Mesenchymal stem cell (in vitro differentiated cells and primary cell): ENCODE data around the gene CHGA.

Experiments
- DNase-seq: peaks from one replicate; pipeline ENCODE4 v3.0.0-alpha.2; 2013
- H2AFZ ChIP-seq: one replicate; pipeline ENCODE4 v1.6.1; 2013; ENCODE audit warnings: low read depth, mild to moderate bottlenecking, control low read depth, inconsistent platforms, low read length, moderate library complexity
- H2AK5ac ChIP-seq: 2 replicates; pipeline ENCODE4 v1.6.1; 2013; ENCODE audit warnings: low read length, moderate library complexity, mild to moderate bottlenecking, inconsistent platforms; ENCODE audit not compliant: severe bottlenecking
- H2BK120ac ChIP-seq: one replicate; pipeline ENCODE4 v1.6.1; 2013; ENCODE audit warnings: low read depth, mild to moderate bottlenecking, inconsistent platforms, low read length, moderate library complexity
- H2BK12ac ChIP-seq, 2 experiments: one replicate each; pipeline ENCODE4 v1.6.1; 2013; ENCODE audit warnings: inconsistent platforms in 2 of 2, low read length in 2 of 2, mild to moderate bottlenecking in 2 of 2, moderate library complexity in 2 of 2, control low read depth in 1 of 2
- H2BK15ac ChIP-seq: one replicate; pipeline ENCODE4 v1.6.1; 2013; ENCODE audit warnings: mild to moderate bottlenecking, low read depth, inconsistent platforms; ENCODE audit not compliant: poor library complexity, severe bottlenecking
- H2BK5ac ChIP-seq: 2 replicates; pipeline ENCODE4 v1.6.1; 2013; ENCODE audit warnings: low read depth, mild to moderate bottlenecking, low read length, control low read depth, inconsistent platforms; ENCODE audit not compliant: poor library complexity, severe bottlenecking
- H3K14ac ChIP-seq, 2 experiments: one replicate each; pipeline ENCODE4 v1.6.1; 2013; ENCODE audit warnings: inconsistent platforms in 2 of 2, low read length in 2 of 2, control low read depth in 1 of 2, mild to moderate bottlenecking in 1 of 2, moderate library complexity in 1 of 2
- H3K18ac ChIP-seq, 2 experiments: one replicate each; pipeline ENCODE4 v1.6.1; 2013; ENCODE audit warnings: inconsistent platforms in 2 of 2, low read length in 2 of 2, control low read depth in 1 of 2, low read depth in 1 of 2, mild to moderate bottlenecking in 1 of 2
- H3K23ac ChIP-seq, 2 experiments: one replicate each; pipeline ENCODE4 v1.6.1; 2013; ENCODE audit warnings: inconsistent platforms in 2 of 2, low read length in 2 of 2, mild to moderate bottlenecking in 2 of 2, moderate library complexity in 2 of 2, control low read depth in 1 of 2
- H3K27ac ChIP-seq: 2 replicates; pipeline ENCODE4 v1.5.1; 2013; ENCODE audit warnings: mild to moderate bottlenecking, moderate library complexity, low read length, control low read depth, inconsistent platforms; ENCODE audit not compliant: poor library complexity, severe bottlenecking
- H3K27me3 ChIP-seq, 2 experiments: 2 replicates each; pipeline versions ENCODE4 v1.6.1 to v1.7.0; 2013; ENCODE audit warnings: low read length in 2 of 2, mild to moderate bottlenecking in 2 of 2, moderate library complexity in 2 of 2, control low read depth in 1 of 2, inconsistent platforms in 1 of 2; ENCODE audit not compliant: control insufficient read depth in 1 of 2, insufficient read depth in 1 of 2
- H3K36me3 ChIP-seq, 2 experiments: 2 replicates each; pipeline versions ENCODE4 v1.6.1 to v1.7.0; 2013; ENCODE audit warnings: low read length in 2 of 2, control low read depth in 1 of 2, inconsistent platforms in 1 of 2, low read depth in 1 of 2, mild to moderate bottlenecking in 1 of 2; ENCODE audit not compliant: insufficient read depth in 2 of 2, control insufficient read depth in 1 of 2
- H3K4ac ChIP-seq, 2 experiments: one replicate each; pipeline ENCODE4 v1.6.1; 2013; ENCODE audit warnings: inconsistent platforms in 2 of 2, low read length in 2 of 2, mild to moderate bottlenecking in 2 of 2, moderate library complexity in 2 of 2, control low read depth in 1 of 2, low read depth in 1 of 2
- H3K4me1 ChIP-seq: 2 replicates; pipeline ENCODE4 v1.6.1; 2013; ENCODE audit warnings: low read depth, low read length, control low read depth; ENCODE audit not compliant: control insufficient read depth, insufficient read depth
- H3K4me2 ChIP-seq: 2 replicates; pipeline ENCODE4 v1.6.1; 2013; ENCODE audit warnings: low read length, mild to moderate bottlenecking, inconsistent platforms; ENCODE audit not compliant: poor library complexity, severe bottlenecking
- H3K4me3 ChIP-seq, 2 experiments: 2 replicates each; pipeline versions ENCODE4 v1.5.1 to v1.7.0; 2013; ENCODE audit warnings: low read length in 2 of 2, mild to moderate bottlenecking in 2 of 2, control low read depth in 1 of 2, low read depth in 1 of 2; ENCODE audit not compliant: insufficient read depth in 1 of 2
- H3K79me1 ChIP-seq: replicated peaks from 2 replicates; pipeline ENCODE4 v1.6.1; 2013; ENCODE audit warnings: mild to moderate bottlenecking, control low read depth, low read length, inconsistent platforms; ENCODE audit not compliant: poor library complexity, severe bottlenecking
- H3K9ac ChIP-seq: 2 replicates; pipeline ENCODE4 v1.7.0; 2013; ENCODE audit warnings: mild to moderate bottlenecking, low read length, moderate library complexity
- H3K9me3 ChIP-seq: 2 replicates; pipeline ENCODE4 v1.7.0; 2013; ENCODE audit warnings: mild to moderate bottlenecking, low read length; ENCODE audit not compliant: control insufficient read depth
- H4K8ac ChIP-seq: one replicate; pipeline ENCODE4 v1.6.1; 2013; ENCODE audit warnings: inconsistent platforms, mild to moderate bottlenecking, low read length, moderate library complexity
- H4K91ac ChIP-seq: one replicate; pipeline ENCODE4 v1.6.1; 2013; ENCODE audit warnings: mild to moderate bottlenecking, low read length, inconsistent platforms
- WGBS: methylation state at CpG from one replicate; pipeline ENCODE4 v1.1.7; 2013; ENCODE audit warnings: mixed read lengths; 5-methylcytosine and 5-hydroxymethylcytosine counted together

Gene CHGA

DNA sequence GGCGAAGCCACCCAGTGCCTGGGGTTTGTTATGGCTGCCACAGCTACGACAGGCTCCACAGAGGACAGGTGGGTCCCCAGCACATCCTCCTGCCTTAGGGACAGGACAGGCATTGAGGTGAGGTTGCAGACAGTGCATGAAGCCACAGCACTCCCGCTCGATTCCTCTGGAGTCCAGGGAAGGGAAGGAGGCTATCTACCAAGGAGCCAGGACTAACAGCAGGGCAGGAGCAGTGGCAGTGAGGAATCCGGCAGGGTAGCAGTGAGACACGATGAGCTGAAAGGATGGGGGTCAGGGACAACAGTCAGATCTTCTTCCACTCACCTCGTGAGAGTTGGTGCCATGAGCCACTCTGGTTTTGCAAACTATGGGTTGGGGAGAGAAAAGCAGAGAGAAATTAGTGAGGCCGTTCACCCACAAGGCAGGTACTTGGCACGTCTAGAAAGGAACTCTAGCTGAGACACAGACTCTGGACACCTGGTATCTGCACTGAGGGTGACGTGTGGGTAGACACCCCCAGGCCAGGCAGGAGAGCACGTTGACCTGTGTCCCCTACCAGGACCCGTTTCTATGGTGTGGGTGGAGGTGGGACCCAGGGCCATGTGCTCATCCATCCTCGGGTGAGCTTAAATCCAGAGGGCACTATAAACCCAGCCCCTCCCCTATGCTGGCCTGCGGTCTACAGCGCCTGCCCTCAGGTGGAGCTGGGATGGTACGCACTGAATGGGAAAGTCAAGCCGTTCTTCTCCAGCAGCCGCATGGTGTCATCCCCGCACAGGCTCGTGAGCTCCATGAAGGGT, 39.3 kb downstream of the CHGA start:
- no peak overlapping the region for H2BK15ac ChIP-seq
- no peak overlapping the region for H2AFZ ChIP-seq
- no peak overlapping the region for H3K14ac ChIP-seq
- no peak overlapping the region for H3K27ac ChIP-seq
- H4K91ac ChIP-seq = no peak overlapping the region
- no peak overlapping the region for H2BK5ac ChIP-seq
- WGBS = 94% methylated on average over 20 of the region's 20 CpGs
- no peak overlapping the region for H3K23ac ChIP-seq
- no peak overlapping the region for H2BK12ac ChIP-seq
- H3K27me3 ChIP-seq = no peaks in the 10 kb centered on the region
- peaks cover 21 to 25% of the 10 kb centered on the region in 2 experiments for H3K36me3 ChIP-seq
- H3K4me3 ChIP-seq = no peak overlapping the region
- no peak overlapping the region for H2AK5ac ChIP-seq
- DNase-seq = no peak
- no peak overlapping the region for H2BK120ac ChIP-seq
- no peak overlapping the region for H3K18ac ChIP-seq
- no peak overlapping the region for H3K9ac ChIP-seq
- no peak overlapping the region for H3K4me2 ChIP-seq
- H3K79me1 ChIP-seq = peaks cover 2% of the 10 kb centered on the region
- H3K4ac ChIP-seq = no peak overlapping the region
- no peak overlapping the region for H4K8ac ChIP-seq
- H3K9me3 ChIP-seq = no peaks in the 10 kb centered on the region
- peaks cover 16% of the 10 kb centered on the region for H3K4me1 ChIP-seq

- Histone ChIP-seq H3K9me3 (no peaks in the 10 kb centered on the region), H3K18ac (no peak overlapping the region), H2BK120ac (no peak overlapping the region), H3K14ac (no peak overlapping the region), H3K9ac (no peak overlapping the region), H4K91ac (no peak overlapping the region), H3K27me3 (no peaks in the 10 kb centered on the region), H2BK5ac (no peak overlapping the region), H2BK12ac (no peak overlapping the region), H3K36me3 (peaks cover 16 to 20% of the 10 kb centered on the region in 2 experiments), H2AK5ac (no peak overlapping the region), H3K4me1 (peaks cover 16% of the 10 kb centered on the region), H3K4me3 (no peak overlapping the region), H3K4ac (no peak overlapping the region), H2BK15ac (no peak overlapping the region), H3K23ac (no peak overlapping the region), H4K8ac (no peak overlapping the region), H2AFZ (no peak overlapping the region), H3K4me2 (no peak overlapping the region), H3K79me1 (peaks cover 2% of the 10 kb centered on the region), H3K27ac (no peak overlapping the region)
- 94% methylated on average over 11 of the region's 11 CpGs for WGBS
- no peak for DNase-seq
Observed at GRCh38 chr14:92962831-92963095, 39.8 kb downstream of the CHGA start.

DNA sequence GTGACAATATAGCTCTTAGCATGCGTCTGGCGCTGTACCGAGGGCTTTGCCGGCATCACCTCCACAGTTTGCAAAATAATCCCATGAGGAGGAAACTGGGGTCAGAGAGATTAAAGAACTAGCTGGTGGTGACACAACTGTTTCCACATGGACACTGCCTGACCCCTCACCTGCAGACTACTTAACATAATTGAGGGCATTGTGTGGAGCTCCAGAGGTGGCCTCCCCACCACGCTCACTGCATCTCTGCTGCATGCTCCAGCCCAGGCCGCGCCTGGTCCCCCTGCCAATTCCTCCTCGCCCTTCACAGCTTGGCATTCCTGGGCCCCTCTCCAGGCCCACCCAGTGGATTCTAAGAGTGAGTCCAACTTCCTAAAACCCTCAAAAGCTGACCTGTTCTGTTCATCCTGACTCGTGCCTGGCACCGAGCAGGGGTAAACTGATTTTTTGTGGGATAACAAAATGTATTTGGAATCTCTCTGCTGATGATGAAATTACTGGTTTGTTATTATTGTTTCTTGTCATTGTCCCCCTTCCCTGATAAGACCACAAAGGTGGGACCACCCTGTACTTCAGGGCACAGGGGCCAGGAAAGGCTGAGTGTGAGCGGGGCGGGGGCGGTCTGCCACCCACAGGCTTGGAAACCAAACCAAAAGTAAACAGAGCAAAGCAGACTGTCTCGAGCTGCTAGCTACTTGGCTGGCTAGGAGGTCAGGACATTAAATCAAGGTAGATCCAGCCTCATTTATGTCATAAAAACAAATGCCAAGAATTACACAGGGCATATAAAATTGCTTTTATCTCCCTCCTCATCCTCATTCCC, 40.6 kb downstream of the CHGA start:
- no peak for DNase-seq
- Histone ChIP-seq H3K14ac (no peak overlapping the region), H3K9me3 (no peaks in the 10 kb centered on the region), H3K79me1 (peaks cover 3% of the 10 kb centered on the region), H2BK120ac (no peak overlapping the region), H3K18ac (no peak overlapping the region), H3K36me3 (peaks cover 8 to 13% of the 10 kb centered on the region in 2 experiments), H2BK12ac (no peak overlapping the region), H4K91ac (no peak overlapping the region), H2AK5ac (no peak overlapping the region), H4K8ac (no peak overlapping the region), H2AFZ (no peak overlapping the region), H3K4ac (no peak overlapping the region), H3K23ac (no peak overlapping the region), H3K27ac (no peak overlapping the region), H2BK5ac (no peak overlapping the region), H2BK15ac (no peak overlapping the region), H3K4me1 (peaks cover 16% of the 10 kb centered on the region), H3K27me3 (no peaks in the 10 kb centered on the region), H3K9ac (no peak overlapping the region), H3K4me2 (no peak overlapping the region), H3K4me3 (no peak overlapping the region)
- WGBS = 81% methylated on average over 12 of the region's 14 CpGs
